Liver (tissue), 9 donors: Measurements from ENCODE around the gene SERPIND1. TPM values are rescaled to one million over a fixed set of nuclear protein-coding genes. Genes with fewer than 3 reads are reported as not detected.

Source experiments
- DNase-seq: peaks from one replicate; pipeline ENCODE4 v3.0.0-alpha.2; 2017; ENCODE audit warnings: low spot score
- H3K27ac ChIP-seq, 2 donors: one replicate each; pipeline ENCODE4 v1.7.0; 2013; ENCODE audit warnings: inconsistent platforms in 2 of 2, low read length in 2 of 2, control low read depth in 1 of 2, low read depth in 1 of 2, mild to moderate bottlenecking in 1 of 2
- H3K27me3 ChIP-seq, 4 donors: one replicate each; pipeline versions ENCODE4 v1.6.1 to v1.7.0; 2013; ENCODE audit warnings: low read length in 3 of 4, inconsistent platforms in 1 of 4, mild to moderate bottlenecking in 1 of 4, moderate library complexity in 1 of 4; ENCODE audit not compliant: control insufficient read depth in 4 of 4, insufficient read depth in 4 of 4
- H3K36me3 ChIP-seq, 4 donors: one replicate each; pipeline versions ENCODE4 v1.6.1 to v1.7.0; 2013; ENCODE audit warnings: low read length in 3 of 4, mild to moderate bottlenecking in 3 of 4, low read depth in 1 of 4, moderate library complexity in 1 of 4; ENCODE audit not compliant: control insufficient read depth in 4 of 4, insufficient read depth in 3 of 4
- H3K4me1 ChIP-seq, 4 donors: one replicate each; pipeline versions ENCODE4 v1.6.1 to v1.7.0; 2013; ENCODE audit warnings: low read length in 3 of 4, mild to moderate bottlenecking in 3 of 4, moderate library complexity in 1 of 4; ENCODE audit not compliant: control insufficient read depth in 4 of 4, insufficient read depth in 4 of 4
- H3K4me3 ChIP-seq, 3 donors: one replicate each; pipeline versions ENCODE4 v1.6.1 to v1.7.0; 2013; ENCODE audit warnings: low read length in 3 of 3, control low read depth in 1 of 3, low read depth in 1 of 3, mild to moderate bottlenecking in 1 of 3
- H3K9ac ChIP-seq, 2 donors: one replicate each; pipeline ENCODE4 v1.7.0; 2013; ENCODE audit warnings: low read length in 2 of 2, mild to moderate bottlenecking in 2 of 2, moderate library complexity in 2 of 2, control low read depth in 1 of 2, low read depth in 1 of 2
- H3K9me3 ChIP-seq, 4 donors: one replicate each; pipeline versions ENCODE4 v1.6.1 to v1.7.0; 2013; ENCODE audit warnings: low read length in 3 of 4; ENCODE audit not compliant: control insufficient read depth in 4 of 4
- FOXA1 ChIP-seq: IDR thresholded peaks from 2 replicates; pipeline ENCODE4 v1.6.1; 2016; ENCODE audit warnings: antibody characterized with exemption
- FOXA2 ChIP-seq: IDR thresholded peaks from 2 replicates; pipeline ENCODE4 v1.6.1; 2016; ENCODE audit warnings: antibody characterized with exemption
- HNF4A ChIP-seq, 2 donors: conservative IDR thresholded peaks; 2 replicates each; pipeline ENCODE4 v1.6.1; 2016; ENCODE audit warnings: antibody characterized with exemption in 2 of 2, mild to moderate bottlenecking in 2 of 2
- HNF4G ChIP-seq: IDR thresholded peaks from 2 replicates; pipeline ENCODE4 v1.6.1; 2016; ENCODE audit warnings: antibody characterized with exemption
- JUND ChIP-seq, 2 donors: IDR thresholded peaks; 2 replicates each; pipeline ENCODE4 v1.6.1; 2016; ENCODE audit warnings: antibody characterized with exemption in 2 of 2
- NR2F2 ChIP-seq: IDR thresholded peaks from 2 replicates; pipeline ENCODE4 v1.6.1; 2016; ENCODE audit warnings: antibody characterized with exemption
- RAD21 ChIP-seq, 2 donors: IDR thresholded peaks; 2 replicates each; pipeline ENCODE4 v1.6.1; 2016; ENCODE audit warnings: antibody characterized with exemption in 2 of 2, mild to moderate bottlenecking in 2 of 2
- RXRA ChIP-seq, 2 donors: IDR thresholded peaks; 2 replicates each; pipeline ENCODE4 v1.6.1; 2017 to 2018; ENCODE audit warnings: antibody characterized with exemption in 2 of 2, mild to moderate bottlenecking in 1 of 2
- SP1 ChIP-seq: IDR thresholded peaks from 2 replicates; pipeline ENCODE4 v1.6.1; 2018; ENCODE audit warnings: antibody characterized with exemption, mild to moderate bottlenecking
- TAF1 ChIP-seq: conservative IDR thresholded peaks from 2 replicates; pipeline ENCODE4 v1.6.1; 2016; ENCODE audit warnings: antibody characterized with exemption, mild to moderate bottlenecking
- WGBS: extraction: QIAGEN DNeasy Blood & Tissue Kit; methylation state at CpG from one replicate; pipeline ENCODE4 v1.1.7; 2013; 5-methylcytosine and 5-hydroxymethylcytosine counted together
- polyA plus RNA-seq, 2 donors: library from polyadenylated mRNA; stranded (reverse) in 1 of 2; unstranded in 1 of 2; fragments of 200-250 nt in 1 of 2; fragments of >200 nt in 1 of 2; fragmentation: Nextera tagmentation in 1 of 2; extraction: Ambion mirVana in 1 of 2; gene quantifications; one replicate each; pipeline versions ENCODE4 v1.2.1 to v1.2.3, GENCODE V29; 2013 to 2015
- total RNA-seq, 2 donors: library from RNA; depleted of rRNA; stranded (reverse); fragments of >200 nt; gene quantifications; one replicate each; pipeline ENCODE4 v1.2.3, GENCODE V29; 2014
- TF ChIP-seq, protein P1 (sequence below): IDR thresholded peaks from 2 replicates; pipeline ENCODE4 v1.6.1; 2016; ENCODE audit warnings: antibody characterized with exemption, mild to moderate bottlenecking
- TF ChIP-seq, protein P2 (sequence below): IDR thresholded peaks from 2 replicates; pipeline ENCODE4 v1.6.1; 2016; ENCODE audit warnings: antibody characterized with exemption
- TF ChIP-seq, protein P3 (sequence below): IDR thresholded peaks from 2 replicates; pipeline ENCODE4 v1.6.1; 2016; ENCODE audit warnings: antibody characterized with exemption
- donor health status: healthy.
- donor health status: healthy.
- donor health status: healthy.
- donor health status: healthy.
- donor health status: healthy.

The SERPIND1 gene
- total and polyA plus RNA-seq, 4 donors: 117 to 176 (median 170) TPM

DNA sequence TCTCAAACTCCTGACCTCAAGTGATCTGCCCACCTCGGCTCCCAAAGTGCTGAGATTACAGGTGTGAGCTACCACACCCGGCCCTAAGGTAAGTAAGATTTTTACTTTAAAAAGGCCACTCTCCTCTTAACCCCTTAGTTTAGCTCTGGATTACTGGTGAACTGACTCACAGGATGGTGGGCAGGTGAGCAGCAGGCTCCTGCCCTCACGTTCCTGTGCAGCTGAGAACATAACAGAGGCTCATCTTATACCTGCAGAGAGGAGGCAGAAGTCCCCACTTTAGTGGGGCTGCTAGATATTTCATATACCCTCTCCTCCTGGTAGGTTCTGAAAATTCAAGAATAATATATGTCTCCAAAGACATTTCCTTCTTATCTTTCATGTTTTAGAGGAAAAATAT, 17.1 kb upstream of the SERPIND1 start (continued):
- TF ChIP-seq, protein P1, sequence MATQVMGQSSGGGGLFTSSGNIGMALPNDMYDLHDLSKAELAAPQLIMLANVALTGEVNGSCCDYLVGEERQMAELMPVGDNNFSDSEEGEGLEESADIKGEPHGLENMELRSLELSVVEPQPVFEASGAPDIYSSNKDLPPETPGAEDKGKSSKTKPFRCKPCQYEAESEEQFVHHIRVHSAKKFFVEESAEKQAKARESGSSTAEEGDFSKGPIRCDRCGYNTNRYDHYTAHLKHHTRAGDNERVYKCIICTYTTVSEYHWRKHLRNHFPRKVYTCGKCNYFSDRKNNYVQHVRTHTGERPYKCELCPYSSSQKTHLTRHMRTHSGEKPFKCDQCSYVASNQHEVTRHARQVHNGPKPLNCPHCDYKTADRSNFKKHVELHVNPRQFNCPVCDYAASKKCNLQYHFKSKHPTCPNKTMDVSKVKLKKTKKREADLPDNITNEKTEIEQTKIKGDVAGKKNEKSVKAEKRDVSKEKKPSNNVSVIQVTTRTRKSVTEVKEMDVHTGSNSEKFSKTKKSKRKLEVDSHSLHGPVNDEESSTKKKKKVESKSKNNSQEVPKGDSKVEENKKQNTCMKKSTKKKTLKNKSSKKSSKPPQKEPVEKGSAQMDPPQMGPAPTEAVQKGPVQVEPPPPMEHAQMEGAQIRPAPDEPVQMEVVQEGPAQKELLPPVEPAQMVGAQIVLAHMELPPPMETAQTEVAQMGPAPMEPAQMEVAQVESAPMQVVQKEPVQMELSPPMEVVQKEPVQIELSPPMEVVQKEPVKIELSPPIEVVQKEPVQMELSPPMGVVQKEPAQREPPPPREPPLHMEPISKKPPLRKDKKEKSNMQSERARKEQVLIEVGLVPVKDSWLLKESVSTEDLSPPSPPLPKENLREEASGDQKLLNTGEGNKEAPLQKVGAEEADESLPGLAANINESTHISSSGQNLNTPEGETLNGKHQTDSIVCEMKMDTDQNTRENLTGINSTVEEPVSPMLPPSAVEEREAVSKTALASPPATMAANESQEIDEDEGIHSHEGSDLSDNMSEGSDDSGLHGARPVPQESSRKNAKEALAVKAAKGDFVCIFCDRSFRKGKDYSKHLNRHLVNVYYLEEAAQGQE: no peak
- TF ChIP-seq HNF4G: no peak
- TF ChIP-seq, protein P2, sequence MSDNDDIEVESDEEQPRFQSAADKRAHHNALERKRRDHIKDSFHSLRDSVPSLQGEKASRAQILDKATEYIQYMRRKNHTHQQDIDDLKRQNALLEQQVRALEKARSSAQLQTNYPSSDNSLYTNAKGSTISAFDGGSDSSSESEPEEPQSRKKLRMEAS: no peak
- no peak for TF ChIP-seq FOXA1
- TF ChIP-seq SP1: no peak

DNA sequence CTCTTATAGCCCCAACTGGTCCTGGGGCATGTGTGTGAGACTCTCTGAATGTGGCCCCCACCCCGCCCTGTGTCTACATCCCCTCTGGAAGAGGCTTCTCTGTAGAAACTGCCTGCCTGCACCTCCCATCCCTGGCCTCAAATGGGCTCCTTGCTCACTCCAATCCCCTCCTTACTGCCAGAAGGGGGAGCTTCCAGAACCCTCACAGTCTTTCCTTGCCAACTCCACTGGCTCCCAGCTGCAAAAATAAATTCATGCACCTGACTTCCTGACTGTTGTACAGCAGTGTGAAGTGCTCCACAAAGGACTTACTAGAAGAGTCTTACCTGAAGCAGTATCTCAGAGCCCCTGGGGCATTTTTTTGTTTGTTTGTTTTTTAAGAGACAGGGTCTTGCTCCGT, 15.2 kb upstream of the SERPIND1 start:
- Histone ChIP-seq H3K27me3 (no peaks in the 10 kb centered on the region), H3K4me3 (no peak overlapping the region), H3K9ac (no peak overlapping the region), H3K4me1 (no peaks in the 10 kb centered on the region), H3K36me3 (peaks cover 0 to 22% (median 12%) of the 10 kb centered on the region in 4 donors), H3K9me3 (no peaks in the 10 kb centered on the region), H3K27ac (no peak overlapping the region)
- over 99% methylated on average over 2 of the region's 2 CpGs for WGBS
- TF ChIP-seq RAD21 (IDR thresholded peaks at IDR 0.05): peak; percentile 22 to 30
- TF ChIP-seq, protein P1: no peak
- DNase-seq: no peak

DNA sequence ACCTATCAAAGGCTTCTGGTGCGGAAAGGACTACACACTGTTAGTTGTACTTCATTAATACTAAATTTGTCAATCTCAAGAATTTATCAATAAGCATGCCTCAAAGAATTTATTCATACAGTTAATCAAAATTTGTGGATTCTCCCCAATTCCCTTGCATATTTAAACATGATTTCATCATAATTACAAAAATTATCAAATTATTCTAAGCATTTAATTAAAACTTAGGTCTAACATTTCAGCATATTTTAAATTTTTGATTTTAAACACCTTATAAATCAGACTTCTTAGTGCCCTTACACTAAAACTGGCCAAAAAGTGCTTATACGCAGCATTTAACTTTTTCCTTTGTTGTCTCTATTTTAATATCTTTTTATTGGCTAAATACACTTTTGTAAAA, 13.8 kb upstream of the SERPIND1 start:
- over 99% methylated on average over 2 of the region's 2 CpGs for WGBS
- Histone ChIP-seq H3K27ac (no peak overlapping the region), H3K9me3 (no peaks in the 10 kb centered on the region), H3K4me3 (no peak overlapping the region), H3K4me1 (no peaks in the 10 kb centered on the region), H3K9ac (no peak overlapping the region), H3K27me3 (no peaks in the 10 kb centered on the region), H3K36me3 (peaks cover 0 to 33% (median 22%) of the 10 kb centered on the region in 4 donors)
- no peak for TF ChIP-seq NR2F2
- no peak for TF ChIP-seq SP1
- TF ChIP-seq, protein P3, sequence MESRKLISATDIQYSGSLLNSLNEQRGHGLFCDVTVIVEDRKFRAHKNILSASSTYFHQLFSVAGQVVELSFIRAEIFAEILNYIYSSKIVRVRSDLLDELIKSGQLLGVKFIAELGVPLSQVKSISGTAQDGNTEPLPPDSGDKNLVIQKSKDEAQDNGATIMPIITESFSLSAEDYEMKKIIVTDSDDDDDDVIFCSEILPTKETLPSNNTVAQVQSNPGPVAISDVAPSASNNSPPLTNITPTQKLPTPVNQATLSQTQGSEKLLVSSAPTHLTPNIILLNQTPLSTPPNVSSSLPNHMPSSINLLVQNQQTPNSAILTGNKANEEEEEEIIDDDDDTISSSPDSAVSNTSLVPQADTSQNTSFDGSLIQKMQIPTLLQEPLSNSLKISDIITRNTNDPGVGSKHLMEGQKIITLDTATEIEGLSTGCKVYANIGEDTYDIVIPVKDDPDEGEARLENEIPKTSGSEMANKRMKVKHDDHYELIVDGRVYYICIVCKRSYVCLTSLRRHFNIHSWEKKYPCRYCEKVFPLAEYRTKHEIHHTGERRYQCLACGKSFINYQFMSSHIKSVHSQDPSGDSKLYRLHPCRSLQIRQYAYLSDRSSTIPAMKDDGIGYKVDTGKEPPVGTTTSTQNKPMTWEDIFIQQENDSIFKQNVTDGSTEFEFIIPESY: no peak
- no peak for TF ChIP-seq HNF4A (conservative IDR thresholded peaks at IDR 0.05)
- TF ChIP-seq TAF1: no peak
- no peak for TF ChIP-seq RXRA (IDR thresholded peaks at IDR 0.05)
- TF ChIP-seq FOXA2: no peak
- no peak for TF ChIP-seq JUND (IDR thresholded peaks at IDR 0.05)
- TF ChIP-seq, protein P1: no peak
- DNase-seq: no peak
